GM21360 (cell line): Measurements from ENCODE around the gene CFAP77.

Experiments
- ATAC-seq: cut with Tn5 transposase; IDR thresholded peaks from one replicate; pipeline ENCODE4 v1.9.1; 2021; ENCODE audit warnings: mild to moderate bottlenecking, moderate library complexity; ENCODE audit not compliant: unreplicated experiment

The CFAP77 gene

GRCh38 chr9:132487351-132487791, 77.4 kb downstream of the CFAP77 start:
- ATAC-seq: no peak

GRCh38 chr9:132487980-132488535, 78.0 kb downstream of the CFAP77 start:
- no peak for ATAC-seq

GRCh38 chr9:132488626-132489025, 78.6 kb downstream of the CFAP77 start:
- no peak for ATAC-seq

GRCh38 chr9:132489536-132489935, 79.5 kb downstream of the CFAP77 start:
- no peak for ATAC-seq

- no peak for ATAC-seq
Observed at GRCh38 chr9:132494857-132495256, 84.8 kb downstream of the CFAP77 start.

GRCh38 chr9:132497731-132498130, 87.7 kb downstream of the CFAP77 start:
- ATAC-seq: no peak

- no peak for ATAC-seq
Observed at GRCh38 chr9:132498531-132499210, 88.7 kb downstream of the CFAP77 start.

- no peak for ATAC-seq
Observed at GRCh38 chr9:132499251-132499650, 89.2 kb downstream of the CFAP77 start.

- ATAC-seq: no peak
Observed at GRCh38 chr9:132500193-132500592, 90.2 kb downstream of the CFAP77 start.

- no peak for ATAC-seq
Observed at GRCh38 chr9:132502480-132502879, 92.5 kb downstream of the CFAP77 start.

- ATAC-seq: no peak
Observed at GRCh38 chr9:132503116-132503515, 93.1 kb downstream of the CFAP77 start.

GRCh38 chr9:132504488-132504887, 94.5 kb downstream of the CFAP77 start:
- ATAC-seq: no peak

- ATAC-seq: no peak
Observed at GRCh38 chr9:132505991-132506655, 96.1 kb downstream of the CFAP77 start.

- no peak for ATAC-seq
Observed at GRCh38 chr9:132506977-132507669, 97.1 kb downstream of the CFAP77 start.

GRCh38 chr9:132507670-132508469, 97.9 kb downstream of the CFAP77 start:
- no peak for ATAC-seq

- ATAC-seq: no peak
Observed at GRCh38 chr9:132509928-132510874, 100.2 kb downstream of the CFAP77 start.

- no peak for ATAC-seq
Observed at GRCh38 chr9:132511191-132511999, 101.4 kb downstream of the CFAP77 start.

- ATAC-seq: no peak
Observed at GRCh38 chr9:132513416-132513815, 103.4 kb downstream of the CFAP77 start.
